Hematopoietic multipotent progenitor cell treated with erythropoietin and hydrocortisone succinate and interleukin-3 and kit ligand, for 8 days (in vitro differentiated cells): ENCODE results near the gene APPL2.

ENCODE experiments used
- DNase-seq: peaks from one replicate; pipeline ENCODE4 v3.0.0-alpha.2; 2015

Gene APPL2, protein sequence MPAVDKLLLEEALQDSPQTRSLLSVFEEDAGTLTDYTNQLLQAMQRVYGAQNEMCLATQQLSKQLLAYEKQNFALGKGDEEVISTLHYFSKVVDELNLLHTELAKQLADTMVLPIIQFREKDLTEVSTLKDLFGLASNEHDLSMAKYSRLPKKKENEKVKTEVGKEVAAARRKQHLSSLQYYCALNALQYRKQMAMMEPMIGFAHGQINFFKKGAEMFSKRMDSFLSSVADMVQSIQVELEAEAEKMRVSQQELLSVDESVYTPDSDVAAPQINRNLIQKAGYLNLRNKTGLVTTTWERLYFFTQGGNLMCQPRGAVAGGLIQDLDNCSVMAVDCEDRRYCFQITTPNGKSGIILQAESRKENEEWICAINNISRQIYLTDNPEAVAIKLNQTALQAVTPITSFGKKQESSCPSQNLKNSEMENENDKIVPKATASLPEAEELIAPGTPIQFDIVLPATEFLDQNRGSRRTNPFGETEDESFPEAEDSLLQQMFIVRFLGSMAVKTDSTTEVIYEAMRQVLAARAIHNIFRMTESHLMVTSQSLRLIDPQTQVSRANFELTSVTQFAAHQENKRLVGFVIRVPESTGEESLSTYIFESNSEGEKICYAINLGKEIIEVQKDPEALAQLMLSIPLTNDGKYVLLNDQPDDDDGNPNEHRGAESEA

GRCh38 chr12:105235732-105236476 lies at the start of gene APPL2:
Gene APPL2 (minus strand): TSS chr12:105236174. CDS start chr12:105236012, 162 bp downstream.
- DNase-seq: peak; percentile 87

DNA sequence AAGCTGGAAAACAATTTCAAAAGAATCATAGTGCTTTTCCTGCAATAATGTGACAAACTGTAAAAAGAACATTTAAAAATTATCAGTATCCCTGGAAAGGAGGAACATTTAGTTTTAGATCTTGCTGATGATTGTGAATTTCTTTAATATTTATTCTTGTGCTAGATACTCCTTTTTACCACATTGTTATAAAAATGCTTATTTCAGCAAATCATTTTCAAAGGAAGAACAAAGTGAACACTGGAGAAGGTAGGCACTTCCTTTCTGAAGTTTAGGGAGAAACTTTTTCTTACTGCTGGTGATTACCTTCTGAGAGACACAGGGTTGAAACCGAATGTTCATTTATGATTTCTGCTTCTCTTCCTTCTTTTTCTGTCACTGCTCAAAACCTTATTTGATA lies 49.4 kb upstream of the APPL2 start:
- DNase-seq: no peak

DNA sequence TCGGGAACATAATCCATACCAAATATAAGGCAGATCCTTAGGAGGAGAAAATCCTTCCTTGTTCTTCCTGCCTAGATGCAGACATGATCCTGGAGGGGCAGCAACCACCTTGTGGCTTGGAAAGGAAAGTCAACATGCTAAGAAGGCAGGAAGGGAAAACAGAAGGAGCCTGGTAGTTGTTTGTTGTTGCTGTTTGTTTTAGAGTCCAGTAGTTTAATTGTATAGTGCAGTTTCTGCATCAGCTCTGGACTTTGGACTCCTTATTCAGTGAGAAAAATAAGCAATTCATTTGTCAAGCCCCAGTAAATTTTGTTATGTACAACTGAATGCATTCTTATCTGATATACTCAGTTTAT lies 45.7 kb upstream of the APPL2 start:
- no peak for DNase-seq

- no peak for DNase-seq
Measured at GRCh38 chr12:105280966-105281693, 45.2 kb upstream of the APPL2 start.

GRCh38 chr12:105279460-105280056 lies 43.6 kb upstream of the APPL2 start:
- DNase-seq: peak; percentile 51

DNA sequence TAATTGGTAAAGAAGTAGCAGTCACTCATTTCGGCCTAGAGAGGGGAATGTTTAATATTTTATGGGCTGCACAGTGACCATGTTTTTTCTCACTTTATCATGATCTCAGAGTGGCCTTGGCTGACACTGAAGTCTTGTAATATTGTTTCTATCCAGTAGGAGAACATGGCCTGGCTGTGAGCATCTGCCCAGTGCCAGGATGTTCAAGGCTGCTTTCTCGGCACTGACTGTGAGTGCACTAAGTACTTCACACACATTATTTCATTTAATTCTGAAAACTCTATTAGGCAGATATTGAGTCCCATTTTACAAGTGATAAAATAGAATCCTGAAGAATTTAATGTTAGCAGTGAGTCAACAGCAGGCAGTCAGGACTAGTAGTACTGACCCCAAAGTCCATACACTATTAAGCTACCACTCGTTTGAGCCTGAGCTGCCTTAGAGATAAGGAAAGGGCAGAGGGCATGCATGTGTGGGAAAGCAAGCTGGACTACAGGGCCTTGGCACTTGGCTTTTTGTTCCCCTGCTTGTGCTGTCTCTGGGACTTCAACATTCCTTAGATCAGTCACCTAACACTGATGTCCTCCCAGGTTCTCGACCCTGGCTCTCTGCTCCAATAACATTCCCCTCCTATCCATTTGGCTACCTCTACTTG lies 42.2 kb upstream of the APPL2 start:
- DNase-seq: peak; percentile 11

DNA sequence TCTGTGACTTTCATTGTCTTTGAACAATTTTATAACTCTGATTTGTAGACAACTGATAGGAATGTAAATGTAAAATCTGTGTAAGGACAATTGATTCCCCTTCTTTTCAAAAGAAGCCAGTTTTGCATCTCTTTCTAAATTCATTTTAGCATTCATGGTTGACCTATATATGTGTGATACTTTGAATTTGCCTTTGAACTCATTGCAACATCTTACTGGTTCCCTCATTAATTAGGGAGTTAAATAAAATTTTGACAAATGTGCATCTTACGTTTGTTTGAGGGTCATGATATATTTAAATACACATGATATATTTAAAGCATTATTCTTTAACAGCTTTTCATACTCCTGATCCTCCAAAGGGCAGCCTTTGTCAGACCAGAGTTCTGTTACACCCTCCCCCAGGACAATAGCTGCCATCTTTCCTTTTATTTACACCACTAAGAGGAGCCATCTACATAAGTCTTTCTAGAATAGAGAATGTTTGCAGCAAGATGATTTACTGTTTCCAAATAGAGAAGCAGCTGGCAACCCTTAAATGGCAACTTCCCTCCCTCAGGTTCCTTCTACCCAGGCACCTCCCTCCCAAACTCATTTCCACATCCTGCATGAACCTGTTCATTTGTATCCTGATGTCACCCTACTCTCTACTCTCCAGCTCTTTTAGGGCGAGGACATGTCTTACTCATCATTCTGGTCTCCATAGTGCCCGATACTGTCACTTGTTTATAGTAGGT lies 40.2 kb upstream of the APPL2 start:
- DNase-seq: no peak

- DNase-seq: no peak
Measured at GRCh38 chr12:105274571-105274970, 38.6 kb upstream of the APPL2 start.

DNA sequence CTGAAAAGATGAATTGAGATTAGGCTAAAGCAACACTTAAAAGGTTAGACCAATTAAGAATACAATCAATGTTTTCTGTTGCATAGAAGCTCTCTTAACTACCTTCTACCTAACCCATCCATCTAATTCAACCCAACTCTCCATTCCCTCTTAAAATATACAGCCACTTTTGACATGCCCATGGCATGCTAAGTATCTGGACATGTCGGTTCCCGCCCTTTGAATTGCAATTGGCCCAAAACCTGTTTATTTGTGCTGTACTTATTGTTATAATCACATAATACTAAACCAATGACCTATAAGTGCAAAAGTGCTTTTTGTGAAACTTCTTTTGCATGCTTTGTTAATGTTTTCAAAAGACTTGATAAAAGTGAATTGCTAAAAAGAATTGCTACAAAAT lies 37.6 kb upstream of the APPL2 start:
- no peak for DNase-seq

DNA sequence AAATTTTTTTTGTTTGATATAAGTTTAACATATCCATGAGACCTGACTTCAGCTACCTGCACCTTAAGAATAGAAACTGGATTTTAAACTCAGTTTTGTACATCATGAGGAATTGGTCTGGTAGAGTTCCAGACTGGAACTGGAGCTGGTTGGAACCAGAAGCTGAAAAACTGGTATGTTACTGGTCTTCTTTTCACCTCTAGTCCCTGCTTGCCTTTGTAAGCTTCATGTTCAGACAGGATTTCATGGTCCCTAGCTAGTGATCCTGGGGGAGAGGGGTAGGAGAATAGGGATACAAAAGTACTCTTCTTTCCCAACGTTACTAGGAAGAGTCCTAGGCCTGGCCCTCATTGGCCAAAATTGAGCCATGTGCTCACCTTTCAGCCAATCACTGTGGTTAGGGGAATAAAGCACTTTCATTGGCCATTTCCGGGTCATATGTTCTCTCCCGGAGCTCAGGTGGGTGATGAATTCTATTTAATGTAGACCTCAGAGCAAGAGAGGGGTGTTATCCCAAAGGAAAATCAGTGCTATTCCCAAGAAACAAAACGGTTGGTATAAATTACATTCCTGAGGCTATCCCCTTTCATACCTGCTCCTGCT lies 36.9 kb upstream of the APPL2 start:
- DNase-seq: no peak

DNA sequence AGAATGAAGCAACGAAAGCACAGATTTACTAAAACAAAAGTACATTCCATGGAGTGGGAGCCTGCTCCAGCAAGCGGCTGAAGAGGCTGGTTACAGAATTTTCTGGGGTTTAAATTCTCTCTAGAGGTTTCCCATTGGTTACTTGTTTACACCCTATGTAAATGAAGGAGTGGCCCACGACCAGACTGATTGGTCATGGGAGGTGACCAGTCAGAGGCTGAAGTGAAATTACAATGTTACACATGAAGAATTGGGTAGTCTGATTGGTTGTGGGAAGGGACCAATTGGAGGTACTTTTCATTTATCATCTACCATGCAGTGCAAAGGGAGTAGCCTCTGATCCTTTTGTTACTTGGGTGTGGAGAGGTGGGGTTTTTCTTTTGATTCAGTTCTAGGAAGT lies 36.2 kb upstream of the APPL2 start:
- DNase-seq: no peak

DNA sequence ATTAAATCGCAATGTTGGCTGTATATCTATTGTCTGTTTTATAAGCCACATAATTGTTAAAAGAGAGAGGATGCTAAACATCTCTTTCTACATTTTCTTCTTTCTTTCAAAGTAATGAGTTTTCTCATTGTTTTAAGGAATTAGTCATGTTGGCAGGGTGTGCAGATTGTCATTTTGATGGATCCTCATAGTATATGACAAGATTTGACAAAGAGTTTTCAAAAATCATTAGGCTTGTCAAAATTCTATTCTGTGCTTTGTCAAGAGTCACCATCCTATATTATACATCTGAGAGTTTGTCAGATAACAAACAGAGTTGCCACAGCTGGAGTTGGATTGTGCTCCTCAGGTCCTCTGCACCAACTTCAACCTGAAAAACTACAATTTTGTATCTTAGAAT lies 35.4 kb upstream of the APPL2 start:
- no peak for DNase-seq

GRCh38 chr12:105270671-105271255 lies 34.8 kb upstream of the APPL2 start:
- DNase-seq: no peak

DNA sequence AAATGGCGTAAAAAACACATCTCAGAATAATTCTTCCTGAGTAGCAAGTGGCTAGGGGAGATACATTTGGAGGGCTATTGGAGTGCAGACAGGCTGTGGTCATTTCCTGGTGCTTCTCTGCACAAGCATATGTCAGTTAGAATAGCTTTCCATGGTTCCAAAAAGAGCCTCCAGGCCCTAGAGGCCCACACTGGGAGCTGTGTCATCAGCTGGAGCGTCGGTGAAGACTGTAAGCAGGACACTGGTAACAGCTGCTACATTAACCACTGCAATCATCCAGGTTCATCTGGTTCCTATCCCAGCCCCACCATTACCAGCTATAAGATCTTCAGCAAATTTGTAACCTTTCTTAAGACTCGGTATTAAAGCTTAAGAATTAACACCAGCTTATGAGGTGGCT lies 31.7 kb upstream of the APPL2 start:
- no peak for DNase-seq

GRCh38 chr12:105264771-105265170 lies 28.8 kb upstream of the APPL2 start:
- DNase-seq: no peak

DNA sequence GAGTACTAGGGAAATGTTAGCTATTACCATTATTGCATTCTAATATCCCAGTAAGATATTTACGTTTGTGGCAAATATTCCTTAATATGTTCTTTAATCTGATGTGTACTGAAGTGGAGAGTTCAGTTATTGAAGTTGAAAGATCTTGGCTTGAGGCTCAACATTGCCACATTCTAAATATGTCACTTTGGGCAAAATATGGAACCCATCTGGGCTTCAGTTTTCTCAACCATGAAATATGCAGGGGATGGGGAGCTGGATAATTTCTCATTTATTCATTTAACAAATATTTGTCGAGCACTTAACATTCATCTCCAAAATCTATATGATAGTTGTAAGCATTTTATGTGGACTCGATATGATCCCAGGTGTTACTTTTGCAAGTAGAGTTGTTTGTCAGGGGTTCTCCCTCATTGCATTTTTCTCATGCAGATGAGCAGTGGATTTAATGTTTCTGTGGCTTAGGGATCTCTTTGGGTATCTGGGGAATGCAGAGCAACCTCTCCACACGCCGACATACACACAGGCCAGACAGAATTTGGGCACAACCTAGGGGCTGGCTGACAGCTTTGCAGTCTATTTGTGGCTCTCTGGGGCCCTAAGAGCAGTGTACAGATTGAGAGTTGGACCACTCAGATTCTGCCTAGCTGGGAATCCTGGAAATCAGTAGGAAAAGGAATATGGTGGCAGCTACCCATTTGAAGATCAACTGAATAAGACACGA lies 26.6 kb upstream of the APPL2 start:
- DNase-seq: no peak

- no peak for DNase-seq
Measured at GRCh38 chr12:105261010-105261409, 25.0 kb upstream of the APPL2 start.

DNA sequence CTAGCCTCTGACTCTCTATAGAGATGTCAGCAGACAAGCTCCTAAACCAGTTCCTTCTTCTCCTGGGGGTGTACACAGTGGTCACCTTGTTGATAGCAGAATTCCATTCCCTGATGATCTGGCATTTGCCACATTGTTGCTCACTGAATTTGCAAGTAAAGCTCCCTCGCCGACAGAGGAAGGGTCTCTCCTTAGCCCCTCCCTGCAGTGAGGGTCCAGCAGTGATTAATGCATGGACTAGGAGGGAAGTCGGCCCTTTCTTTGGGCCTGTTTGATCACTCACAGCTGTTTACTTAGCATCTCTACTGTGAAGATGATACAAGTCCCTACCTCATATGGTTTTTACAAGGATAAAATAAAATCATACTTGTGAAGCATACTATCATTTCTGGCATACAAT lies 23.3 kb upstream of the APPL2 start:
- DNase-seq: no peak

GRCh38 chr12:105257321-105257728 lies 21.4 kb upstream of the APPL2 start:
- DNase-seq: no peak

GRCh38 chr12:105256921-105257320 lies 20.9 kb upstream of the APPL2 start:
- DNase-seq: no peak
